HG03103 (cell line): ENCODE results near the gene GRAMD1B.

Experiments
- ATAC-seq: cut with Tn5 transposase; IDR thresholded peaks from one replicate; pipeline ENCODE4 v1.9.1; 2021; ENCODE audit warnings: low read depth; ENCODE audit not compliant: unreplicated experiment

The GRAMD1B gene

GRCh38 chr11:123584737-123585136, 154.7 kb downstream of the GRAMD1B start:
- no peak for ATAC-seq

GRCh38 chr11:123585206-123585605, 155.1 kb downstream of the GRAMD1B start:
- ATAC-seq, result no peak

- ATAC-seq, result no peak
These were observed 155.6 kb downstream of the GRAMD1B start for GRCh38 chr11:123585706-123586105.

GRCh38 chr11:123586568-123586967, 156.5 kb downstream of the GRAMD1B start:
- ATAC-seq, result no peak

- ATAC-seq, result no peak
These were observed 157.0 kb downstream of the GRAMD1B start for GRCh38 chr11:123587044-123587443.

GRCh38 chr11:123587559-123587958, 157.5 kb downstream of the GRAMD1B start:
- no peak for ATAC-seq

- ATAC-seq, result no peak
These were observed 158.2 kb downstream of the GRAMD1B start for GRCh38 chr11:123588117-123588863.

- ATAC-seq, result no peak
These were observed 158.8 kb downstream of the GRAMD1B start for GRCh38 chr11:123588864-123589262.

- no peak for ATAC-seq
These were observed 160.3 kb downstream of the GRAMD1B start for GRCh38 chr11:123590296-123590912.

- ATAC-seq, result no peak
These were observed 163.5 kb downstream of the GRAMD1B start for GRCh38 chr11:123593570-123593969.

GRCh38 chr11:123594188-123594901, 164.3 kb downstream of the GRAMD1B start:
- ATAC-seq, result no peak

GRCh38 chr11:123594921-123595320, 164.9 kb downstream of the GRAMD1B start:
- ATAC-seq, result no peak

GRCh38 chr11:123597859-123598258, 167.8 kb downstream of the GRAMD1B start:
- ATAC-seq, result no peak

GRCh38 chr11:123601136-123601535, 171.1 kb downstream of the GRAMD1B start:
- ATAC-seq, result no peak

GRCh38 chr11:123601743-123602142, 171.7 kb downstream of the GRAMD1B start:
- ATAC-seq, result no peak

- ATAC-seq, result no peak
These were observed 173.6 kb downstream of the GRAMD1B start for GRCh38 chr11:123603666-123604065.

GRCh38 chr11:123607781-123608180, 177.7 kb downstream of the GRAMD1B start:
- ATAC-seq, result no peak

- ATAC-seq, result no peak
These were observed 178.3 kb downstream of the GRAMD1B start for GRCh38 chr11:123608371-123608770.

- no peak for ATAC-seq
These were observed 178.9 kb downstream of the GRAMD1B start for GRCh38 chr11:123608945-123609344.

- no peak for ATAC-seq
These were observed 181.6 kb downstream of the GRAMD1B start for GRCh38 chr11:123611698-123612097.

- no peak for ATAC-seq
These were observed 186.6 kb downstream of the GRAMD1B start for GRCh38 chr11:123616505-123617198.
